GM21515 (cell line): ENCODE measurements around the gene PGRMC2.

Experiments
- ATAC-seq: cut with Tn5 transposase; IDR thresholded peaks from one replicate; pipeline ENCODE4 v1.9.1; 2021; ENCODE audit not compliant: unreplicated experiment

PGRMC2 gene

DNA sequence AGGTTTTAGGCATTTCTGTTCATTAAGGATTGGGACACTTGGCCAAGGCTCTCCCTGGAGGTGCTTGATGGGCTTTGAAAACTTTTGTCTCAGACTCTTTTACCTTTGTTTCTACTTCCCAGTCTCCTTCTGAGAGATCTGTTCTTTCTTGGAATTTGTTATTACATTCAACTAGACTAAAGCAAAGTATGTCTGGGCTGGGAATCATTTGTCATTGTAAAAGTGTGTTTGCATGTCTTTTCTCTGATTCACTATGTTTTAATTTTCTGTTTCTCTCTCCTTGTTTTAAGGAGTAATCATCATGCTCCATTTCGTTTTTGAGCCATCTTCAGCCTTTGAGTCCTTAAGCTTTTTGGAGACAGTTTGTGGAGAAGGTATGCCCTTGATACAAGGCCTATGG is 12.2 kb upstream of the PGRMC2 start:
- no peak for ATAC-seq

DNA sequence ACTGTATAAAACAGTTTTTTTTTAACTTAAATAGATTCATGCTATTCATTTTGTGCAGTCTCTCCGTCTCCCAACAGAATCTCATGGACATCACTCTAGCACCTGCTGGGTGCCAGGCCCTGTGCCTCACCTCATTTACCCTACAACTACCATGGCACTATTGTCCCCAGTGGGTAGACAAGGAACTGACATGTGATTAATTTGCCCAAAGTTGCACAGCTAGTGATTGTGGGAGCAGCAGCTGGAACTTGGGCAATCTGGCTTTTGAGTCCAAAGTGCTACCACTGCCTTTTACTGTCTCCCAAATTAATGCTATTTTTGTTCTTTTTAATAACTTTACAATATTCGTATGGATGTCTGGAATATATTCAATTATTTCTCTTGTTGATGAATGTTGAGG is 11.2 kb upstream of the PGRMC2 start:
- ATAC-seq: no peak

DNA sequence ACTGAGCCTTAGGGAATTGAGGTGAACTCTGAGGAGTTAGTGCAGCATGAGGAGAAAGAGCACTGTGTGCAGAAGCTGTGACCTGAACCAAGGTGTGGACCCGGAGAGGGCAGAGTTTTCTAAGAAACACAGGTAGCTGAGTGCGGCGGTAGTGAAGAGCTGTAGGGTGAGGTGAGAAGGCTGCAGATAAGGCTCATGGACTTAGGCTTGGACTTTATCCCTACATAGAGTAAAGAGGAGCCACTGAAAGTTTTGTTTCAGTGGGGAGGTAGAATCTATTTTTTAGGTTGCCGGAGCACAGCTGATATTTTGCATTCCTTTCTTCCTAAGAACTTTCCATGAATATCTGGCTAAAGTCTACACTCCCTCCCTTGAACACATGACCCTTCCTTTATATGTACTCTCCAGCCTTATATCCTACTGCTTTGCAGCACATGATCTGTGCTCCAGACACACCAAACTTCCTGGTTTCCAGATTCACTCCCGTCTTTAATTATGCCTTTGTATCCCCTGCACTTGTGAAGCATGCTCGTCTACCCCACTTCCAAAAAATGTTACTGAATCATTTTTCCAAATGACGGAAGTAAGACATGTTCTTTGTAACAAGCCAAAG is 10.6 kb upstream of the PGRMC2 start:
- no peak for ATAC-seq

DNA sequence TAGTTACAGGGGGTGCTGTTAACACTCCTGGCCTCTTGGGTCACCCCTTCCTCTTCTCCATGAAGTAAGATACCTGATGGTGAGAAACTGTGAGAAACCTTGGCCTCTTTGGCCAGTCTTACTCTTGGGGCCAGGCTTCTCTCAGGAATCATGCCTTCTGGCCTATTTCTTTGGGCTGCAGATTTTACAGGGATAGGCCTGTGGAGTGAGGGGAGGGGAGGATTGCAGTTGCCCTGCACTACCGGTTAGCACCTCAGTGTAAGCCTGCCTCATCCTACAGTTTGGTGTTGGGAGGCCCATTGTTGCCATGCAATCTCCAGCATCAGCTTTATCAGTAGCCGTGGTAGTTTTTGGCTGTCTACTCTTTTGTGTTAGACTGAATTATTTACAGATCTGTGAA is 7.6 kb upstream of the PGRMC2 start:
- no peak for ATAC-seq

DNA sequence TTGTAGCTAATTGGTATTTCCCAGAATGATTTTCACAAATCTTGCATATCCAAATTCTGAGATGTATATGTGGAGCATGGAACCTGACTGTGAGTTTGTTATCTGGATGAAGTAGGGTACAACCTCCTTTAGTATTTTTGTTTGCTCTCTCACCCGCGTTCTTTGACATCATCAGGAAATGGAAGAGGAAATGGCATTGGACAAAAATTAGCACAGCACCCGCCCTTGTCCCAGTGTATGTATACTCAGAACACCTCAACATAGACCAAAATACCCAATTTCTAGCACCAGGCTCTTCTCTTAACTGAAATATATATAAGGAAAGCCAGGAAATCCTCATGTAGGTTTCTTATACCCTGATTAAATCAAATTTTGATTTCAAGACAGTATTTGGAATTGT is 6.9 kb upstream of the PGRMC2 start:
- ATAC-seq: no peak

DNA sequence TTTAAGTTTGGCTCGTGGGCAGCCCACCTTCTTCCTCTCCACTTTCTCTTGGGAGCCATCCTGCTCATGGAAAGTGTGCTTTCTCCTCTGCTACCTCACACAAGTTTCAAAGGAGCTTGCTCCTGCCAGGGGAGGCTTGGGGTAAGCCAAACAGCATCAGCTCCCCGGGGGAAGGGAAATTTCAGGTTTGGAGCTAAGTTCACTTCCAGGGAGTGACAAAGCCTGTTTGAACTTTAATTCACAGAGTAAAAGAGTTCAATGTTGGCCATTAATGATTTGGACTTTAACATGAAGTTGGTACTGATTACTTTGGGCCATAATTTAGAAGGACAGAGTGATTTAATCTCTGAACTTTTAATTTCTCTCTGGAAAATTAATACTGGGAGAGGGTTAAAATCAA is 4.7 kb upstream of the PGRMC2 start:
- ATAC-seq: no peak

DNA sequence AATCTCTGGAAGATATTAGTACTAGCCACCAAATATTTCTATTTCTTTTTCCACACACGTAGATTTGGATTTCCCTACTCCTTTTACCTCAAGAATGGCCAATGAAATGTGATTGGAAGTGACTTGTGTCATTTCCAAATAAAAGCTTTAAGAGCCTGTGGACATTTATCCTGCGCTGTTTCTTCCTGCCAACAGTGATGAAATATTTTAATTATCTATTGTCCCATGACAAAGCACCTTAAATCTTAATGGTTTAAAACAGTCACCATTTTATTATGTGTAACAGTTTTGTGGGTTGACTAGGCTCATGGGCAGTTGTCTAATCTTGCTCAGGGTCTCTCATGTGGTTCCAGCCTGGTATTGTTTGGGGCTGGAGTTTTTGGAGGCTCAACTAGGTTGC is 3.5 kb upstream of the PGRMC2 start:
- ATAC-seq: no peak

DNA sequence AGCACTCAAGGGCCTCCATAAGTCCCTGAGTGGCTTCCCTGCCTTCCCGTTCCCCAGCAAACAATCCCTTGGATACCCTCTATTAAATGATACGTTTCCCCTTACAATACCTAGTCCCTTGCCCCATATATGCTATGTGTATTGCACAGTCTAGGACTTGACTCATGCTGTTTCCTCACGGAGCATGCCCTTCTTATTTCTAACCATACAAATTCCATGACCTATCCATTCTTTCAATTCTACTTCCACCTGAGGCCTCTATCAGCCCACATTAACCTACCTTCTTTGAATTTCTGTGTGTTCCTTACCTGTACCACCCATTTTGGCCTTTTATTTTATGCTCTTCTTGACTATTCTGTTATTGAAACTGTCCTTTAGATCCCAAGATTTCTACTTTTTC is 2.9 kb upstream of the PGRMC2 start:
- ATAC-seq: no peak

DNA sequence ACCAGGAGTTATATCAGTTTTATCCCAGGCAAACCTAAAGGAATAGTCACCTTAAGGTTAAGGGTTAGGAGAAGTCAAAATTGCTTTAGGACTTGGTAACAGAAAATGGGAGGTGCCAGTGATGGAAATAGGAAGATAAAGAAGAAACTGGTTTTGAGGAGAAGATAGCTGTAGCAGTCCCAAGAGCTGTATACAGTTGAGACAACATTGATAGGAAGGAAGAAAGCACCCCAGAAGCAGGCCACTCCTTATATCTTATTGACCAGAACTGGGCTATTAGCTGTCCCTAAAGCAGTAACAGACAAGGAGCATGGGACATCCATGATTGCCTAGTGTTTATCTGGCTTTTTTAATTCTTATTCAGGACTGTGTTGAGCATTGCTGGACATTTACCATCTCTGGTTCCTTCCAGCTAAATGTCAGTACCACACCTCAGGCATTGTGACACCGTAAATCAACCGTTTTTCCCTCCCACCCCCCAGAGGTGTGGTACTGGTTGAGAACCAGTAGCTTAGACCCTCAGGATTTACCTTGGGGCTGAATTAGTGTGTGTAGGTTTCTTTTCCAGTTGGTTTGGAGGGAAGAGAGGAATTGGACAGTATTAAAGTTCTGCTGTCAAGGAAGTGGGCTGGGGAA is 2.0 kb upstream of the PGRMC2 start:
- no peak for ATAC-seq

DNA sequence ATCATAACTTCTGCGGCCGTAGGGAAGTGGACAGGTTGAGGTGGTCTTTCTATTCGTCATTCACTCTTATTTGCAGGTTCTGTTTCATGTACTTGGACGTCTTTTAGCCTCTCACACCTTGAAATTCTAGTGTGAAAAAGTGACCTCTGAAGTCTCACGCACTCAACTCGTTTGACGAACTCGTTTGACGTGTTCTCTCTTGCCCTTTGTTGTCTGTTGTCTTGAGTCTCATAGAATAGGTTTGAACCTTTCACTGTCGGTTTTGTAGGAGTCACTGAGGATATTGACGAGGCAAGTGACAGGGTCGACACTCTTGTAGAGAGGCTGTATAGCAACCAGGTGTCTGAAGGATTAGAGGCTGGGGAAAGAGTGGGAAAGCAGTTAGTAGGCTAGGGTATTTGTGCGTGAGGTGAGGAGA is 1.1 kb upstream of the PGRMC2 start:
- no peak for ATAC-seq

DNA sequence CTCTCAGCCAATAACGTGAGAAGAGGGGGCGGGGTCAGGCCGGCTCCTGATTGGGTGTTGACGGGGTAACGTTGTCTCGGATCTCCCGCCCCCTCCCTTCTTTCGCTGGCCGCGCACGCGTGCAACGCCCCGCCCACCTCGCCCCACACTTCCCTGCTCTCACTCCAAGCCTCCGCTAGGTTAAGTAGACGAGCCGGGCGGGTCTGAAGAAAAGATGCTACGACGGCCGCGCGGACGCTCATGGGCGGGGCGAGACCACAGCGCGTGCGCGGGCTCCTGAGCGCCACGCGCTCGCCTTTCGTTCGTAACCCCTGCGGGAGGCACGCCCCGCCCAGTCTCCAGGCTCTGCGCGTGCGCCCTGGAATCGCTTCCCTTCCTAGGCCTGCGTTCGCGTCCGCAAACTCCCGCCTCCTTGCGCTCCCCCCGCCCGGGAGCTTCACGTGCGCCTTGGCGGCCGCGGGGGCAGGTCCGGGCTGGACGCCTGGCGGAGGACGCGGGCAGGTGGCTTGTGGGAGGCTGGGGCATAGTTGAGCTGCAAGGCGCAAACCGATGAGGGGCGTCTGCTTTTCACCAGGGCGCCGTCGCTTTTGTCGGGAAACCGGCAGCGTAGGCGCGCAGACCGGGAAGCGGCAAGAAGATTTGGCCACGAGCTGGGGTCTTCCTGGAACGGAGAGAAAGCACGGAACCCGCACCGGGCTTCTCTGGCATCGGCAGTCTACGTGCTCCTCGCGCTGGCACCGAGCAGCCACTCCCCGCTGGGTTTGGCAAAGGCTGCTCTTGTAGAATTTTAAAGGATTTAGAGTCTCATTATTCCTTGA is 467 bp upstream of the PGRMC2 start:
- ATAC-seq: peak; percentile 82

DNA sequence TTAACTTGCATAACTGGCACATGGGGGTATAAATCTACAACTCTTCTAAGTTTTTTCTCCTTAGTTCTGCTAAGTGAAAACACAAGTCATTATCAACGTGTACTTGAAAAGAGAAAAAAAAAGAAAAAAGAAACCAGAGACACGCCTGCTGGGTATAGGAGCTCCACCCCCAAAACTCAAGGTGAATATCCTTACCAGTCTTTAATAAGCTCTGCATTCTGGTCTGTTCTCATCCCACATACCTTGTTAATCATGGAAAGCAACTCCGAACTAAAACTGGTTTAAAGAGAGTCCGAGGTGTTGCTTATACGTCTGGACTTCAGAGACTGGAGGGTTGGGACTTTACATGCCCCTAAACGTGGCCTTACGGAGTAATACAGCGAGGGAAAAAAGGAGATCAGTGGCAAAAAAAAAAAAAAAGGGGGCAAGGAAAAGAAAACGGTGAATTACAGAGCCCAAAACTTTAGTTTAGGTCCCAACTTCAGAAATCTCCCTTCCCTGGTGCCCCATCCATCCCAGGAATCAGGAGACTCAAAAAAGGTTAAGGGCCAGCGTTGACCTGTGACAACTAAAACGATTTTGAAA is 1.0 kb downstream of the PGRMC2 start:
- ATAC-seq: peak; percentile 20

DNA sequence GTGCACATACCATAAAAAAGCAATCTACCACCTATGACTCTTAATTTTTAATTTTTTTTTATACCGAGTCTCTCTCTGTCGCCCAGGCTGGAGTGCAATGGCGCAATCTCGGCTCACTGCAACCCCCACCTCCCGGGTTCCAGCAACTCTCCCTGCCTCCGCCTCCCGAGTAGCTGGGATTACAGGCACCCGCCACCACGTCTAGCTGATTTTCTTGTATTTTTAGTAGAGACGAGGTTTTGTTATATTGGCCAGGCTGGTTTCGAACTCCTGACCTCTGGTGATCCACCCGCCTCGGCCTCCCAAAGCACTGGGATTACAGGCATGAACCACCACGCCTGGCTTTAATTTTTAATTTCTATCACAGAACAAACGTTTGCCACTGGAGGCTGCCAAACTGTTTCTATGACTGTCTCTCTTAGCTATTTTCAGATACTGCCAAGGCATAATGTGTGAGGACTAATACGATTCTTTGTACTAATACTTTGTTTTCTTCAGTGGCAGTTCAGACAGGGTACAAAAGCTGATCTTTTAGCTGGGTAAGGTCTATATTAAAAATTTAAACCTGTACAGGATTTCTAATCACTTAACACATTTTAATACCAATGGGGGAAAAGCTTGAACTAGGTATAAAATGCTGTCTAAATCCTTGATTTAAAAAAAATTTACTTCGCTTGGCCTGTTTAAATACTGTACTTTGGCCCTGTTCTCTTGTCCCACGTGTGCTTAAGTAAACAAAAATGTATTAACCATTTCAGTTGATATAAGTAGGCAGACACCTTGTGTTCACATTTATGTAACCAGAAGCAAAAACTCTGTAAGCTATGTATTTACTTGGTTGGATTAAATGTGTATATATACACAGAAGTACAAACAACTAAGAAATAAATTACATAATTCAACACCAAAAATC is 2.3 kb downstream of the PGRMC2 start:
- no peak for ATAC-seq

DNA sequence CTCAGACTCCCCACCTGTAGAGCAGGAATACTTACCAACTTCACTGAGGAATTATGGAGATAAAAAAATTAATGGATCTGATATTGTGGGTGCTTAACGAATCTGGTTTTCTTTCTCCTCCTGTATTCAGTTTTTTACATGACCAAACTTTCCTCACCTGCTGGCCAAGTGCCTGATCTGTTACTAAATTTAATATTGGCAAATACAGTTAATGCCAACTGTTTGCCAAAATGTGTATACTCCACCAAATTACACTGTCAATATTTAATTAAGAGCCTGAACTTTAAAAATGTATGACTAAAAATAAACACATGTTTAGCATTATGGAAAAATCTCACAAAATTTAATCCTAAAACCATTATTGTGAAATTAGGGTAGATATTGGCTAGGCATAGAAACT is 3.3 kb downstream of the PGRMC2 start:
- ATAC-seq: no peak

DNA sequence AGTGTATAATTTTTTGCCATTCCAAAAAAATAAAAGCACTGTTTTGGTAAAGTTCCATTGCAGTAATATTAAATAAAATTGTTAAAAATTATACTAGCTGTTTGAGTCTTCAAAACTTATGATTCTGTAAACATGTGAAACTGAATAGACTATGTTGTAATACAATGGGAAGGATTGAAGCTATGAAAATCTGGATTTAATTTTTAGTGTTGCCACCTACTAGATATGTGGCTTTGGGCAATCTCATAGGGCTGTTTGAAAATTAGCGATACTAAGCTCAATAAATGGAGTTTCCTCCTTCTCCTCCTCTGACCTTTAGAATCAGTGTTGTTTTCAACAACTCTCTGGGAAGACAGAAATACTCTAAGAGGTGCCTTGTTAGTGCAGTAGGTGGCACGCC is 4.5 kb downstream of the PGRMC2 start:
- no peak for ATAC-seq

DNA sequence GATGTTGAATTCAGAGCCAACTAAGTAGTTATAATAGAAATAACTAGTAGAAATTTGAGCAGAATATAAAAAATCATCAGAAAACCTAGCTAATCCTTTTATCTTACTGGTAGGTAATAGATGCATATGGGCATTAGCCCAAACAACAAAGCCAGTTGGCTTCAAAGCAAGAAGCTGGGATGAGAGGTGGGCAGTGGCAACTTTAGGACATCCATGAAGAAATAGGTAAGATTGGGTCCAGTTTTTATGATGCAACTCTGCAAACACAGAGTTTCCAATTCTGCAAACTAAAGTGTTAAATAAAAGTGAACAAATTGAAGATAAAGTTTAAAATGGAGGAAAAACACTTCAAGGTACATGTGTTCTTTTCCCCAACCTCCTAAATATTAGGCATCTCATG is 5.1 kb downstream of the PGRMC2 start:
- no peak for ATAC-seq

DNA sequence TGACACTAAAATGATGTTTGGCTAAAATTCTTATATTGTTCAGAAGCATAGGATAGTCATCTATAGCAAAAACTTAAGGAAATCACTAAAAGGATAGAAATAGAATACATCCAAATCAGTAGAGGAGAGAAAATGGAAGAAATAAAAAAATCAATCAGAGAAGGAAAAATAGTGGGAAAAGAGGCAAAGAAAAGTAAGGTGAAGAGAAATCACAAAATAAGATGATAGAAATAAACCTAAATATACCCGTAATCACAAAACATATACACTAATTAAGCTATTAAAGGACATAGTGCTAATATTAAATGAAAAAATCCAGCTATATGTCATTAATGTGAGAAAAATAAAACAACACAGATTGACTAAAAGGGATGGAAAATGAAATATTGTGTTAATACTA is 6.3 kb downstream of the PGRMC2 start:
- no peak for ATAC-seq

DNA sequence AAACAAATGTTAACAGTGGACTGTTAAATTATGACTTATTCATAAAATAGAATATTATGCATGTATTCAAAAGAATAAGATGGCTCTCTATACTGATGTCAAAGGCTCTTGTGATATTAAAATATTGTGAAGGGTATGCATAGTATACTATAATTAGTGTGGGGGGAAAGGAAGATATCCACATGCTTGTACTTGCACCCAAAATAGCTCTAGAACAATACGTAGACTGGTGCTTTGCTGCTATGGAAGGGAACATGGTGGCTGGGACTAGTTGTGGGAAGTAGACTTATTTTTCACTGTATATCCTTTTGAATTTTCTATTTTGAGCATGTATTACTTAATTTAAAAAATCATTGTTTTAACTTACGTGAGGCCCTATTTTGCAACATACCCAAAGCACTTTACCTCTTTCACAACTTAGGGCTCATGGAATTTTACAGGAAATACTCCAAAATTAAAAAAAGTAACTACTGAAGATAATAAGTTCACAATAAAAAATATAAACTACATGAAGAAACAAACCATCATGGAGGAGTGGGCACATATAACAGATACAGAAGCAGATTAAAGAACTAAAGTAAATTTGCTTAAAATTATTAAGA is 7.9 kb downstream of the PGRMC2 start:
- ATAC-seq: no peak

DNA sequence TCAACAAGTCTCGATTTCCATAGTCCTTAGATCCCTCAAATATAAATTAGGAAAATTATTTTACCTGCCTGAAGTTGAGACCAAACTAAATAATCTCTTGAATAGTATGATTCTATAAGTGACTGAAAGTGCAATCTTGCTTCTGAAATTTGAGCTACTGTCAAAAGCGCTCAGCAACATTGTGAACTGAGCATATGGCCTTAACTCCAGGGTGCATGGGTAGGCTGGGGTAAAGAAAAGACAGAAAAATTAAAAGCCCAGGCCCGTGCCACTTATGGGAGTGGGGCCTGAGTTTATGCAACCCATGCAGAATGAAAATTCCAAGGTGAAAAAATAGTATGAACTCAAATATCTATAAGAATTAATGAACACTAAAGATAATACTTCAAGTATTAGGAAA is 9.8 kb downstream of the PGRMC2 start:
- ATAC-seq: no peak

DNA sequence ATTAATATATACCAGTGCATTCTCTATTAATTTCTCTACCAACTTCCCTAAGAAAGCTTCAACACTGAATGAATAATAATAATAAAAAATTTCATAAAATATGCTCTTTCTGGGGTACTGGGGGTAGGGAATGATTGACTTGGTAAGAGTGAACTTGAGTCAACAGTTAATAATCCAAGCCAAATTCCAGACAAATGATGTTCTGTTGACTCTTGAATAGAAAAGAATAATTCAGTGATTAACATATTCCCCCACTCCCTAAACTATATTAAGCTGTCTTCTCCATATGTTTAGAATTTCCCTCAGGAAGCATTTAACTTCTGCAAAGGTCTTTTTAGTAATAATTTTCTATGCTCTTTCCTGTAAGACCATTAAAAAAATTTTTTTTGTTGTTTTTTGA is 12.3 kb downstream of the PGRMC2 start:
- no peak for ATAC-seq

DNA sequence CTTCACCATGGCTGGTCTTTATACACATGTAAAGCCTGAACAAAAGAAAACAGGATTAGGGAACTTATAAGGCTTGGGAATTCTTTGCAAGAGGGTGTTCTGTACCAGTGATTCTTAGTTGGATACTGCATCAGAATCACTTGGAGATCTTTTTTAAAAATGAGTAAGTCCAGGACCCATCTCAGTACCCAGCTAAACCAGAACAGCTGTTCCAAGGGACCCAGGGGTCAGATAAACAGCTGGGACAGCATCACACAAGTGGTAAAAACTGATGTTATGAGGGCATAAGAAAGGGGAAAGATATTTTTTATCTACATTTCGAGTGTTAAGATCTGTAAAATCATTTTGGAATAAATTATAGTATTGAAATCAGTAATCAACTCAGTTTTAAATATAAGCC is 16.1 kb downstream of the PGRMC2 start:
- ATAC-seq: no peak
